Measurements from ENCODE around the gene SMAP1.

Gene SMAP1

DNA sequence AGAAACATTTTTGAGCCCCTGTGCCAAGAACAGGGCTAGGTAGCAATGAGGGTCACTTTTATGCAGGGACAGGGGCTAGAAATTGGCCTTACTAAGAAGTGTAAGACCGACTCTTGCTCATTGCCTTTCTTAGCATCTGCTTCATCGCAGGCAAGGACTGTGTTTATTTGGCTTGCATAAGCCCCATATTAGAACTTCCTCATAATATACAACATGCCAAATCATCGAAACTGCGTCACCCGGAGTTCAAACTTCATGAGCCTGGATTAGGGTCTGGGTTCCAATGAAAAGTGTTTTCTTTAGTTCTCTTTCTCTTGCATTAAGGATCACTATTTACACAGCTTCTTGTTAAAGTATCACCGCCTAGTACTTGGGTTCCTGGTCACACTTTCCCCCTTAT lies 977 bp upstream of the SMAP1 start:
- TF ChIP-seq, protein P1, sequence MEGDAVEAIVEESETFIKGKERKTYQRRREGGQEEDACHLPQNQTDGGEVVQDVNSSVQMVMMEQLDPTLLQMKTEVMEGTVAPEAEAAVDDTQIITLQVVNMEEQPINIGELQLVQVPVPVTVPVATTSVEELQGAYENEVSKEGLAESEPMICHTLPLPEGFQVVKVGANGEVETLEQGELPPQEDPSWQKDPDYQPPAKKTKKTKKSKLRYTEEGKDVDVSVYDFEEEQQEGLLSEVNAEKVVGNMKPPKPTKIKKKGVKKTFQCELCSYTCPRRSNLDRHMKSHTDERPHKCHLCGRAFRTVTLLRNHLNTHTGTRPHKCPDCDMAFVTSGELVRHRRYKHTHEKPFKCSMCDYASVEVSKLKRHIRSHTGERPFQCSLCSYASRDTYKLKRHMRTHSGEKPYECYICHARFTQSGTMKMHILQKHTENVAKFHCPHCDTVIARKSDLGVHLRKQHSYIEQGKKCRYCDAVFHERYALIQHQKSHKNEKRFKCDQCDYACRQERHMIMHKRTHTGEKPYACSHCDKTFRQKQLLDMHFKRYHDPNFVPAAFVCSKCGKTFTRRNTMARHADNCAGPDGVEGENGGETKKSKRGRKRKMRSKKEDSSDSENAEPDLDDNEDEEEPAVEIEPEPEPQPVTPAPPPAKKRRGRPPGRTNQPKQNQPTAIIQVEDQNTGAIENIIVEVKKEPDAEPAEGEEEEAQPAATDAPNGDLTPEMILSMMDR (IDR thresholded peaks at IDR 0.05; ENCODE audit: low read depth, low read length, missing control alignments) = no peak
- H3K4me3 ChIP-seq (ENCODE audit: low read depth, low read length) = no peak overlapping the region; the same call in 1 of the 2 replicates
- DNase-seq (ENCODE audit: low read depth) = no peak

DNA sequence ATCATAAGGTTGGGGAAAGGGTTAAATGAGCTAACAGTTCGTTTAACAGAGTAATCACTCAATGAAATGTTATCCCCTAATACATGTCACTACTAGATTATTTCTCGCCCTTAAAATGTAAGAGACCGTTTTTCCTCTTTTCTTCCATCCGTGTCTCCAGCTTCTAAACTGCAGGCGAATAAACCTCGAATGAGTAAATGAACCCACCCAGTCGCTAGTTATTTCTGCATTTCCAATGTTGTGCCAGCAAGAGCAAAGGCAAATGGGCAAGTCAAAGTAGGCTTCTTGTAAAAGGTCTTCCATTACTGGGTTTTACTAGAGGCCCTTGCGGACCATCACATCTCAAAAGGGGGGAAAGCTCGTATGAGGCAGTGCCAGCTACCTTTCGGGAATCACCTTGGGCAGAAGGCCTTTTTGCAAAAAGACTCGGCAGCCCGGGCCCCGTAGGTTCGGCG lies 400 bp upstream of the SMAP1 start:
- TF ChIP-seq, protein P1 (IDR thresholded peaks at IDR 0.05; ENCODE audit: low read depth, low read length, missing control alignments) = no peak
- peak overlapping the region; percentile 99 for H3K4me3 ChIP-seq (ENCODE audit: low read depth, low read length)
- no peak for DNase-seq (ENCODE audit: low read depth)

DNA sequence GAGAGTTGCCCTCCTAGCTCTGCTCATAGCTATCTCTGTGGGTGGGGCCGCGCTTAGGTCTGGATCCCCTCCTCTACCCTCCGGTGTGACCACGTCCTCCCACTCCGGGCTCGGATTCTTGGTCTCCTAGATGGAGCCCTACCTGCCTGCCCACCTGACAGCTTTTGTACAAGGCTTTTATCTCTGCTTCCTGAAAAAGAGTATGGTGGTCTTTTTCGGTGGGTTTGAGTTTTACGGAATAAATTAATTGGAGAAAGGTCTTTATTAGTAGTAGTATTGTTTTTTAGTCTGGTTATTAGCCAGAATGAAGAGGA lies 773 bp downstream of the SMAP1 start:
- DNase-seq (ENCODE audit: low read depth) = no peak
- TF ChIP-seq, protein P1 (IDR thresholded peaks at IDR 0.05; ENCODE audit: low read depth, low read length, missing control alignments) = no peak
- peak overlapping the region; percentile 99 for H3K4me3 ChIP-seq (ENCODE audit: low read depth, low read length)

DNA sequence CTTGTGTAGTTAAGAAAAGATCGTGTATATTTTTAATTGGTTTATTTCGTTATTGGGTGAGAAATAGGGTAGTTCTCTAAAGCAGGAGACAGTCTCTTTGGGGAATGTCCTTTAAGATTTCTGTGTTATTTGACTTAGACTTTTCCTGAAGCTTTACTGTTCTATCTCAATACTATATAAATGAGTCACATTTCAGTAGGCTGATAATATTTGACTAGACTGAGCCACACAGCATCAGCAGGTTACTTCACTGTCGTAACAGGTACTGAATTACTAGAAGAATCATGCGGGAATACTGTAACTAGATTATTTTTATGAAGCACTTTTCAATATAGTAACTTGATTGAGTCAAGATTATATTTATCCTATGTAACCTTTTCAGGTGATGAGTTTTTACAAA lies 1.4 kb downstream of the SMAP1 start:
- no peak for DNase-seq (ENCODE audit: low read depth)
- TF ChIP-seq, protein P1 (IDR thresholded peaks at IDR 0.05; ENCODE audit: low read depth, low read length, missing control alignments) = no peak
- peak overlapping the region; percentile 99; the same call in 1 of the 2 replicates for H3K4me3 ChIP-seq (ENCODE audit: low read depth, low read length)

DNA sequence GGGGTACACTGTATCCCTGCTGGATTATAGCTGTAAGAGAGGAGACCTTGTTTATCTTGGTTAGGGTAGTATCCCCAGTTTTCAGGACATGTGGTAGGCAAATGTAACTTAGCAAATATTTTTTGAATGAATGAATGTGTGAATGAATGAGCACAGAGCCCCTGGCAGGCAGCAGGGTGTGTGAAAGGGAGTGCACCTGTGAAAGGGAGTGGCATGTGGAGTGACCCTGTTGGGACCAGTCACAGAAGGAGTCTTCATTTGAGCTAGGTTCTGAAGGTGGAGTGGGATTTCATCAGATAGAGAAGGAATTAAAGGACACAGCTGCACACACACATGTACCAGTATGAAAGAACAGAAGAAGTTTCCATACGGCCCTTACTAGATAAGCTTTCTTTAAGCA lies 4.9 kb downstream of the SMAP1 start:
- H3K4me3 ChIP-seq (ENCODE audit: low read depth, low read length) = no peak overlapping the region
- no peak for DNase-seq (ENCODE audit: low read depth)
- TF ChIP-seq, protein P1 (IDR thresholded peaks at IDR 0.05; ENCODE audit: low read depth, low read length, missing control alignments) = no peak

DNA sequence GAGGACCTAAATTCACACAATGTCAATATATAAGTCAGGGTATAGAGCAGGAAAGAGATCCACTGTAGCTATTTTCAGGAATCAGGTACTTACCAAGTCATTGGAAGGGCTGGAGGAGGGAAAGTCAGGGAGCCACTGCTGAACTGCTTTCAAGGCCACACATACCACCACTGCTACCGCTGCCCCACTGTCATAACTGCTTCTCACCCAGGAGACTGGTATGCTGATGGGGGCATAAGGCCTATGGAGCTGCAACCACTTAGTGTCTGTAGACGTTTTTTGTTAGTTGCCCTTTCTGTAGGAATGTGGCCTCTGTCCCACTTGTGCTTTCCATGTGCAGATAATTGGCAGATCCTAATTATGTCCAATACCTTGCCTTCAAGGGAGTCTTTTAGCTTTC lies 5.4 kb downstream of the SMAP1 start:
- H3K4me3 ChIP-seq (ENCODE audit: low read depth, low read length) = no peak overlapping the region
- TF ChIP-seq, protein P1 (IDR thresholded peaks at IDR 0.05; ENCODE audit: low read depth, low read length, missing control alignments) = no peak

DNA sequence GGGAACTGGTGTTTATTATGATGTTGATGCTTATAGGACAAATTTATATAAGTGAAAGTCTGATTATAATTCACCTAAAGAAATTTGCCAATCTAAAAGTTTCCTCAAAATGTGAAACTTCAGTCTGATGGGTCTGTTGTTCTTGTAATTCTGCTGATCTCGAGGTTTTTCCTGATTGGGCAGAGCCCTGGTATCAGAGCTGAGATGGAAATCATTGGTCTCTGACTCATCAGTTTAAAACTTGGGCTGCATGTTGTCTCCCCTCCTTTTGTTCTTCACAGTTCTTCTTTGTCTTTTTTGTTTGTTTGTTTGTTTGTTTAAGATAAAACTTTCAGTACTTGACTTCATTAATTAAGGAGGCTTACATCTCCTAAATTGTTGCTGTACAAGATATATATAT lies 5.9 kb downstream of the SMAP1 start:
- DNase-seq (ENCODE audit: low read depth) = no peak
- H3K4me3 ChIP-seq (ENCODE audit: low read depth, low read length) = no peak overlapping the region
- TF ChIP-seq, protein P1 (IDR thresholded peaks at IDR 0.05; ENCODE audit: low read depth, low read length, missing control alignments) = no peak

More for the DNA sequence above, 5.4 kb downstream of the SMAP1 start:
- no peak for DNase-seq (ENCODE audit: low read depth)

All from GM12864 (cell line).